ENCODE measurements around the gene SLC24A3. TPM values are rescaled to one million over a fixed set of nuclear protein-coding genes. Genes with fewer than 3 reads are reported as not detected.

Gene SLC24A3
- total and polyA plus RNA-seq, 2 of the 13 experiments (the other 11 are each of a cell fraction or from before 2014, with no cell fraction given), result not detected

GRCh38 chr20:19460386-19460785 is 247.9 kb downstream of the SLC24A3 start:
- Histone ChIP-seq H3K4me3 (replicated peaks in 1 of 3; ENCODE audit: insufficient read depth in 1 of 3, low read depth in 2 of 3, low read length in 3 of 3) (no peak overlapping the region), H3K4me1 (ENCODE audit: insufficient read depth, low read length) (no peaks in the 10 kb centered on the region), H2AFZ (ENCODE audit: low read length) (no peak overlapping the region), H3K4me2 (ENCODE audit: low read depth, low read length) (no peak overlapping the region), H3K27ac (ENCODE audit: extremely low read length, insufficient read depth, low read length) (no peak overlapping the region), H3K9me3 (ENCODE audit: low read length) (no peaks in the 10 kb centered on the region), H3K36me3 (replicated peaks in 1 of 2; ENCODE audit: control insufficient read depth in 1 of 2, insufficient read depth in 2 of 2, low read length in 2 of 2) (no peaks in the 10 kb centered on the region), H4K20me1 (ENCODE audit: insufficient read depth, low read length) (no peaks in the 10 kb centered on the region), H3K9ac (ENCODE audit: insufficient read depth, low read depth, low read length) (no peak overlapping the region), H3K79me2 (ENCODE audit: insufficient read depth, low read length) (no peaks in the 10 kb centered on the region), H3K27me3 (ENCODE audit: control insufficient read depth in 1 of 2, insufficient read depth in 2 of 2, low read length in 2 of 2) (no peaks in the 10 kb centered on the region)
- no TSS peak for BruUV-seq (replicated peaks)
- ATAC-seq (no peak), DNase-seq (ENCODE audit: low spot score) (no peak), FAIRE-seq (no peak)
- POLR2A ChIA-PET, result no interaction called here
- in situ Hi-C loops (cut with HindIII; ENCODE audit: extremely low pct_ligation_motif_present, low pct_unique_long_range_greater_than_20kb), result no loop called here
- intact Hi-C loops (cut with micrococcal nuclease; ENCODE audit: unreplicated experiment), result no loop called here
- WGBS (ENCODE audit: low lambda C conversion rate), result 20% methylated on average over 6 of the region's 6 CpGs
- TF ChIP-seq HNRNPL (IDR thresholded peaks at IDR 0.05; ENCODE audit: low read depth, low read length) (no peak), MXD1 (CRISPR knock-in tag; IDR thresholded peaks at IDR 0.05) (no peak), ISX (CRISPR knock-in tag; conservative IDR thresholded peaks at IDR 0.05) (no peak), TBP (CRISPR knock-in tag; IDR thresholded peaks at IDR 0.05) (no peak), ZNF768 (CRISPR knock-in tag; IDR thresholded peaks at IDR 0.05) (no peak), ZNF570 (CRISPR knock-in tag; IDR thresholded peaks at IDR 0.05; ENCODE audit: borderline replicate concordance) (no peak), ZNF556 (CRISPR knock-in tag; IDR thresholded peaks at IDR 0.05; ENCODE audit: borderline replicate concordance) (no peak), ATF1 (CRISPR knock-in tag; IDR thresholded peaks at IDR 0.05) (no peak), ZNF468 (CRISPR knock-in tag; IDR thresholded peaks at IDR 0.05) (no peak), TRIM24 (CRISPR knock-in tag; IDR thresholded peaks at IDR 0.05) (no peak), HMGA1 (CRISPR knock-in tag; conservative IDR thresholded peaks at IDR 0.05) (no peak), KAT7 (CRISPR knock-in tag; IDR thresholded peaks at IDR 0.05; ENCODE audit: borderline replicate concordance) (no peak), ZKSCAN5 (CRISPR knock-in tag; IDR thresholded peaks at IDR 0.05) (no peak), SNRNP70 (IDR thresholded peaks at IDR 0.05; ENCODE audit: low read depth, low read length) (no peak), ZNF792 (CRISPR knock-in tag; IDR thresholded peaks at IDR 0.05) (no peak), KAT2B (IDR thresholded peaks at IDR 0.05; ENCODE audit: borderline replicate concordance, low read depth, low read length) (no peak)
- CTCF ChIA-PET (ENCODE audit: low intra/inter-chr PET ratio, low total read pairs), result no interaction called here
